GM18868 (cell line): ENCODE data around the gene WDPCP.
"Not testable (repeated sequence)": the region's sequence is repeated elsewhere in the genome, so short reads cannot be mapped to it uniquely, and the experiment has no call there.

ENCODE experiments used
- ATAC-seq: cut with Tn5 transposase; IDR thresholded peaks from one replicate; pipeline ENCODE4 v1.9.1; 2021; ENCODE audit warnings: mild to moderate bottlenecking, moderate library complexity; ENCODE audit not compliant: unreplicated experiment

The WDPCP gene, protein sequence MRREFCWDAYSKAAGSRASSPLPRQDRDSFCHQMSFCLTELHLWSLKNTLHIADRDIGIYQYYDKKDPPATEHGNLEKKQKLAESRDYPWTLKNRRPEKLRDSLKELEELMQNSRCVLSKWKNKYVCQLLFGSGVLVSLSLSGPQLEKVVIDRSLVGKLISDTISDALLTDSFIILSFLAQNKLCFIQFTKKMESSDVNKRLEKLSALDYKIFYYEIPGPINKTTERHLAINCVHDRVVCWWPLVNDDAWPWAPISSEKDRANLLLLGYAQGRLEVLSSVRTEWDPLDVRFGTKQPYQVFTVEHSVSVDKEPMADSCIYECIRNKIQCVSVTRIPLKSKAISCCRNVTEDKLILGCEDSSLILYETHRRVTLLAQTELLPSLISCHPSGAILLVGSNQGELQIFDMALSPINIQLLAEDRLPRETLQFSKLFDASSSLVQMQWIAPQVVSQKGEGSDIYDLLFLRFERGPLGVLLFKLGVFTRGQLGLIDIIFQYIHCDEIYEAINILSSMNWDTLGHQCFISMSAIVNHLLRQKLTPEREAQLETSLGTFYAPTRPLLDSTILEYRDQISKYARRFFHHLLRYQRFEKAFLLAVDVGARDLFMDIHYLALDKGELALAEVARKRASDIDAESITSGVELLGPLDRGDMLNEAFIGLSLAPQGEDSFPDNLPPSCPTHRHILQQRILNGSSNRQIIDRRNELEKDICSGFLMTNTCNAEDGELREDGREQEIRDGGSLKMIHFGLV

DNA sequence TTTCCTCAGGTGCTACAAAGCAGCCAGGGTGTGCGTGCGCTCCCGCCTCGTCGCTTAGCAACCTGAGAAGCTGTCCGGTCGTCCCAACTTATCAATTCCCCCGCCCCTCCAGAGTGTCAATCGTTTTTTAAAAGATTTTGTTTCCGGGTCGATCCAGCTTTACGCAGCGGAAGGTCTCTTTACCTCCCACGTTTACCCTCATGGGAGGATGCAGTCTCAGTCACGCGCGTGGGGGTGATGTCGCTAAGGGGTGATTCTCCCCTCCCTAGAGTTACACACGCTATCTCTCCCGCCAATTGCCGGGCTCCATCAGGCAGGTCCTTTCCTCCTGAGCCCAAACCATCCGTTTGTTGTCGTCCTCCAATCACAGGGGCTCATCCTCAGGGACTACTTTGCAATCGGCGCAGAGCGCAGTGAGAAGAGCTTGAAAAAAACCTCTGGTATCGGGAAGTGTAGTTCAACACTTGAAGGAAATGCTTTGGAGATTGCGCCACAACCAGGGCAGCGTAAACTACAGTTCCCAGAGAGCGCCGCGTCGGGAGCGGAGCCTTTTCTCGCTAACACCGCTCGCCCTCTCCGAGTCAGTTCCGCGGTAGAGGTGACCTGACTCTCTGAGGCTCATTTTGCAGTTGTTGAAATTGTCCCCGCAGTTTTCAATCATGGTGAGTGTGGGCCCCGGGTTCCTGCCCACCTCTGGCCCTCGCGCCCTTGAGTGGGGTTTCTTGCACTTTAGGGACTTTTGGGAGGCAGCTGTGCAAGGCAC lies at the start of gene WDPCP, which contains the start of gene MDH1:
Gene WDPCP, minus strand, starts transcription at position 93 of the 763 bp plus-strand sequence. CDS start 206 bp downstream, outside the sequence.
Gene MDH1, plus strand, starts transcription at position 579 of the 763 bp plus-strand sequence. Its CDS starts 81 bp downstream, at position 660.
- peak; percentile 84 for ATAC-seq

DNA sequence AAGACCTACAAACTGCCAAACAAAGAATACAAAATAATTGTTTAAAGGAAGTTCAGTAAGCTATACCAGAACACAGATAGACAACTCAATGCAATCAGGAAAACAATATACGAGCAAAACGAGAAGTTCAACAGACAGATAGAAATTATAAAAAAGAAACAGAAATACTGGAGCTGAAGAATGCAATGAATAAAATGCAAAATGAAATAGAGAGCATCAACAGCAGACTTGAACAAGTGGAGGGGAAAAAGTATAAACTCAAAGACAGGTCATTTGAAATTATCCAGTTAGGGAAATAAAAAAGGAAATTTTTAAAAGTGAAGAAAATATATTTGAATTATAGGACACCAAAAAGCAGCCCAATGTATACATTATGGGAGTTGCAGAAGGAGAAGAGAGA lies 44.1 kb upstream of the WDPCP start:
- no peak for ATAC-seq

DNA sequence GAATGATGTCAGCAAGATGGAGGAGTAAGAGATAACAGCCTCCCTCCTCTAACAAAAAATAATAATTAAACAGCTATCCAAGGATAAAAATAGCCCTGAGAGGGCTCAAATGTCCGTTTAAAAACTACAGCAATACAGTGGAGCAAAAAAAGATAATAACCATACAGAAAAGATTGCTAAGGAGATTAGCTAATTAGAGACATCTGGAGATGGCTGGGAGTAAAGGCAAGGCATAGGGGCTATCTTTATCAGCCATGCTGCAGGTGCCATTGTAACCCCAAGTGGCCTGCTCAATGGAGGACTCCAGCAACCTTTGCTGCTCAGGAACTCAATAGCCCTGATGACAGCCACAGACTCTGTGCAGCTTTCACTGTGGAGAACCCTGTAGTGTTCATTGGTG lies 43.2 kb upstream of the WDPCP start:
- ATAC-seq, result no peak

DNA sequence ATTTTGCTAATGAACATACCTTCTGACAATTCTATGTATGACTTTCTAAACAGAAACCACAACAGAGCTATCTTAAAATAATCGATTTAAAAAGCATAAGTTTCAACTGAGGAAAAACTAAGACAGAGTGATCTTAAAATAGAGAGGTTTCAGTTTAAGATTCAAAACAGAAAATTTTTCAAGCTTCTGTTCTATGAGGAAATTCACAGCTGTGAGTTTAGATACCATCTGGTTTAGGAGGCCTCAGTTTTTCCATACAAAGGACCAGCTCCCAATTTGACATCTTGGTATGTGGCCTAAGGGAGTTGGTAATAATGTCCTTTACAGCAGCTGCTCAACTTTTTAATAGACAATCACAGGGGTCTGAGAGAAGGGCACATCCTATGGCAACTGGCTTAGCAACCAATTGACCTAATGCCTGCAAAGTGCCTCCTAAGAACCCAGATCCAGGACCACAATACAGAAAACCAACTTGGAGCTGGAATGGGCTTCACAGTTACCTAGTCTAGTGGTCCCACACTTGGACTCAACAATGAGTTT lies 40.2 kb upstream of the WDPCP start:
- no peak for ATAC-seq

DNA sequence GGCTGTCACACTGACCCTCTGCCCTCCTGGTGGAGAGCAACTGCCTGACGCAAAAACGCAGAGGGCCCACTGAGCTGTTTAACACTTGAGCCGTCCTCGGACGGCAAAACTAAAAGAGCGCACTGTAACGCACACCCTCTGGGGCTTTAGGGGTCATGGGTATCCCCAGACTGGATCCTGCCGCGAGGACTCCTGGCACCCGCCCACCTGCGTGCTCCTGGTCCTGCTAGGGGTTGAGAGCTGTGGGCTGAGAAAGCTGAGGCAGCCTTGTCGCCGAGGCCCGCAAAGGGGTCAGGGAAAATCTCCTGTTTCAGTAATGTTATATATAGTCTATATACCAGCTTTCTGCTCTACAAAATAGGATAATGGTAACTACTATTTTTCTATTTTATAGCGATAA lies 39.6 kb upstream of the WDPCP start:
- no peak for ATAC-seq

DNA sequence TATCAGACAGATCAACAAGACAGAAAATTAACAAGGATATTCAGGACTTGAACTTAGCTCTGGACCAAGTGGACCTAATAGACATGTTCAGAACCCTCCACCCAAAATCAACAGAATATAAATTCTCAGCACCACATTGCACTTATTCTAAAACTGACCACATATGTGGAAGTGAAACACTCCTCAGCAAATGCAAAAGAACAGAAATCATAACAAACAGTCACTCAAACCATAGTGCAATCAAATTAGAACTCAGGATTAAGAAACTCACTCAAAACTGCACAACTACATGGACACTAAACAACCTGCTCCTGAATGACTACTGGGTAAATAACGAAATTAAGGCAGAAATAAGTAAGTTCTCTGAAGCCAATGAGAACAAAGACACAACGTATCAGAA lies 35.5 kb upstream of the WDPCP start:
- ATAC-seq, result not testable (repeated sequence)

DNA sequence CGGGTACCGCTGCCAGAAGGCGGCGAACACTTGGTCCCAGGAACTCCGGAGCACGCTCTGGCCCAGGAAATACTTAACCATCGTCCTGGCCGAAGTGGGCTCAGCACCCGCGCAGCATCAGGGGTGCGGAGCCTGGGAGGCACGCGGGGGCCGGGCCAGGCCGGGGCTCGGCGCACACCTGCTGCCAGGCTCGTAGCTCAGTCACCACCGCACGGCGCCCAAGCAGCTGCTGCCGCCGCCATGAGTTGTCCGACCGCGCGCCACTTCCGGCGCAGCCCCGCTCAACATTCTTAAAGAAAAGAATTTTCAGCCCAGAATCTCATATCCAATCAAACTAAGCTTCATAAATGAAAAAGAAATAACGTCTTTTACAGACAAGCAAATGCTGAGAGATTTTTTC lies 34.5 kb upstream of the WDPCP start:
- no peak for ATAC-seq

DNA sequence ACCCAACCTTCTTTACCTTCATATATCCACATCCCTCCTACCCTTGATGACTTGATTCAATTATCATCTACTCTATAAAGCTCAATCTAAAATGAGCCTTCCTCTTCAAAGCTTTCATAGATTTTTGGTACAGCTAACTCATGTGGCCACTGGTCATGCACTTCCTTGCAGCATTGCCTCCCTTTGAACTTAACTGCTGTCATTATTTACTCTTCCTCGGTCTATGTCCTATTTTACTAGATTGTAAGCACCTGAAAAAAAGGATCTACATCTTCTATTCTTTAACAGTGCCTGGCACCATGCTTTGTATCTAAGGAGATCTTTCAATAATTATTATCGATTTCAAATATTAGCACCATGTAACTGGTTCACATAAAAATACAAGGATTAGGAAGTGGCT lies 31.1 kb upstream of the WDPCP start:
- no peak for ATAC-seq

DNA sequence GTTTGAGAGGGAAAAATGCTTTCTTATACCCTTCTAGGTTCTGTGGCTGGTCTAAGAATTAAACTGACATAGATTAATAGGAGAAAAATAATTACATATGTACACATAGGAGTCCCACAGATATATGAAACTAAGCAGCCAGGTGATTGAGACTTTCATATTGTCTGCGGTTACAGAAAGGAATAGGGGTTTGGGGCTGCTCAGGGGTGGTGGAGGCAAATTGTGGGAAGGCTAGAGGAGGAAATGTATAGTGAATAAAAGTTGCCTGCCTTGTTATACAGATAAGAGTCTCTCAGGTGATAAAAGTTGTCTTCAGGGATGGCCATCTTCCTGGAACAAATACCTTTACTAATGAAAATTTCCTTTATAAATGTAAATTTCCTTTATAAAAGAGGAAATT lies 29.1 kb upstream of the WDPCP start:
- ATAC-seq, result no peak

DNA sequence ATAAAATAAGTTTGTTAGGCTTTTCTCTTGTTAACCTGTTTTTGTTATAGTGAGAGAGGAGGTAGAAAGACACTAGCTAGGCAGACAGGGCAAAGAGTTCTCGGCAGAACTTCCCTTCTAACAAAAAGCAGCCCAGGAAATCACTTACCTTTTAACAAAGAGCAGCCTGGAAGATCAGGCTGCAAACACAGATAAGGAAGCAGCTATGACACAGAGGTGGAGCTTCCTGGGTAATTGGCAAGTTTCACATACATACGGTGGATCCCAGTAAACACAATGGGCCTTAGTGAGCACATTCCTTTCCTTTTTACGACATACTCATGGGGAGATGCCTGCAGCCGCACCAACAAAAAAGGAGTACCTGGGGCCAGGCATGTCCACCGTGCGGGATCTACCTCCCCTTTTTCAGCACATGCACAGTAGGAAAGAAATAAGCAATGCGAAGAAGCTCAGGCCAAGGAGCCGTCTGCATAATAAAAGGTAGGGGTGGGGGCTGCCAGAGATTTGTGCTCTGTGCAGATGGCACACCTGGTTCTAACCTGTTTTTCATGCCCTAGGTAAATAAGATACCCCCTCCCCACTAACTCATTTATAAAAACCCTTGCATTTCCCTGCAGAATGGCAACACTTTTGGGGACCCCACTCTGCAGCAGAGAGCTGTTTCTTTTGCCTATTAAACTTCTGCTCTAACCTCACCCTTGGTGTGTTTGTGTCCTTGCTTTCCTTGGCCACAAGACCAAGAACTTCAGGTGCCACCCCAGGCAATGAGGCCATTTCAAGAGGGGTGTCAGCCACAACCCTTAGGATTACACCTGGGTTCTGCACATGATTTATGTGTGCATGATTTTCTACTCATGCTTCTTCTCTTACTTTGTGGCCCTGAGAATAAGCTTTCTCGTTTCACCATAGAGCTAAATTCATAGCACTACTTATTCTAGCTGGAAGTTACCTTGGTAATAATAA lies 27.0 kb upstream of the WDPCP start:
- ATAC-seq, result no peak

DNA sequence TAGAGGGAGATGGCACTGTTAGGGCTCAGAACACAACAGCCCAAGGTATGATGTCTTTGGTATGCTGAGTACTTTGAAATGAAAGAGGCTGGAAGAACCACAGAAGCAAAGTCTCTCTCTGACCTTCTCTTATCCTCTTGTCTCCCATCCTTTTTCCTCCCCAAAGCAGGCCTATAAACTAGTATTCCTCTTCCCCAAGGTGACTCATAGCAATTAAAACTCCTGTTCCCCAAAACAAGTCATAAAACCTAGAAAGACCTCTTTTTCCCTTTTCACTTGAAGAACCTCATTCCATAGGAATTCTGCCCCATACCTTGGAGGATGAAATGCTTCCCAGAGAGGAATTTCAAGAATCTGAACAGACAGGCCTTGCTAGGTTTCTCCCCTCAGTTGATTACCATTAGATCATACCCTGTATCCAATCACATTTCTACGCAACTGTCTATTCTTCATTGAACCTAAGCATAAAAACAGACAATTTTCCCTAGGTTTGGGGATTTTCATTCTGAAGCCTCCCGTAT lies 26.2 kb upstream of the WDPCP start:
- ATAC-seq, result no peak

DNA sequence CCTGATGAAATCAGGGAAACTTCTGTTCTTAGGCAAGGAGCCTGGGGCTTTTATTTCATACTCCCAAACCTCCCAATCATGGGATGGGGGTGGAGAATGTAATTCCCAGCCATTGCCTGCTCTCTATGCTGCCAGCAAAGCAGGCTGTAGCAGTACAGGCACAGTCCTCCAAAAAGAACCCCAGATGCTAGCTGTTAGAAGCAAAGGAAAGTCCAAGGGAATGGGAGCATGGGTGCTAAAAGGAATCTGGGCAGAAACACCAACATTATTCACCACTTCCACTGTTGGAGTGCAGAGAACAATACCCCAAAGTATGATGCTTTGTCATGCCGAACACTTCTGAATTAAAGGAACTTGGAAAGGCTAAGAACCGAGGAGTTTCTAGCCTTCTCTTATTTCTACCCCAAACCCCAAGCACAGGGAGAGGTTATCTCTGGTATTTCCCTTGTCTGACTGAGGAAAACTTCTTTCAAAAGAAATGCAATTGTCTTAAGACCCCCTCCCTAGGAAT lies 25.2 kb upstream of the WDPCP start:
- no peak for ATAC-seq

DNA sequence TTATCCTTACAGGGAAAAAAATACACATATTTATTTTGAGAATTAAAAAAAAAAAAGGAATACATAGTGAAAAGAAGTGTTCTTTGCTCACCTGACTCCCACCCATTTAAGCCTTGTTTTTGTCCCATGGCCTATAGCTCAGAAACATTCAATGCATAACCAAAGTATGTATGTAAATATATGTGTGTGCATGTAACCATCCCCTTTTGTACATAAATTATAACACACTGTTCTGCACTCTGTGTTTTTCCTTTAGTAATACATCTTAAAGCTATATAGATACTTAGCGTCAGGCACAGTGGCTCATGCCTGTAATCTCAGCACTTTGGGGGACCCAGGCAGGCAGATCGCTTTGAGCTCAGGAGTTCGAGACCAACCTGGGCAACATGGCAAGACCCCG lies 22.2 kb upstream of the WDPCP start:
- ATAC-seq, result no peak

DNA sequence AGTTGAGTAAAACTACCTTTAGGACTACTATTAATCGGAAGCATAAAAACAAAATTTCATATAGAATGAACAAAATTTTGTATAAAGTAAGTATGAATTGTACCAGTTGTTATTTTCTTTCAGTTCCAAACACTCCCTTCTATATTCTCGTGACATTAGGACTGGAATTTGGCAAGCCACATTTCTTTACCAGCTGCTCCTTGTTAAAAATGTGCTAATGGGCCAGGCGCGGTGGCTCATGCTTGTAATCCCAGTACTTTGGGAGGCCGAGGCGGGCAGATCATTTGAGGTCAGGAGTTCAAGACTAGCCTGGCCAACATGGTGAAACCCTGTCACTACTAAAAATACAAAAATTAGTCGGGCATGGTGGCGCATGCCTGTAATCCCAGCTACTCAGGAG lies 20.6 kb upstream of the WDPCP start:
- not testable (repeated sequence) for ATAC-seq

DNA sequence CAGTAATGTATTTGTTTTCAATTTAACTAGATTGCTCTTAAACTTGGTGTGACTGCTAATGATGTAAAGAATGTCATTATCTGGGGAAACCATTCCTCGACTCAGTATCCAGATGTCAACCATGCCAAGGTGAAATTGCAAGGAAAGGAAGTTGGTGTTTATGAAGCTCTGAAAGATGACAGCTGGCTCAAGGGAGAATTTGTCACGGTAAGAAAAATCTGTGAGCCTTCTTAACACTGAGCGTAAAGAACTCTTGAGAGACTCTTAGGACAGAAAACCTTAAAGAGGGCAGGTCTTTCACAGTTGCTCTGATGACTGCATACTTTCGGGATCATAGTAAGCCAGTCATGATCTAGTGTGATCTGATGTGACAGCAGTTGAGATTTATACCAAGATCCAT lies 16.4 kb upstream of the WDPCP start:
- no peak for ATAC-seq

DNA sequence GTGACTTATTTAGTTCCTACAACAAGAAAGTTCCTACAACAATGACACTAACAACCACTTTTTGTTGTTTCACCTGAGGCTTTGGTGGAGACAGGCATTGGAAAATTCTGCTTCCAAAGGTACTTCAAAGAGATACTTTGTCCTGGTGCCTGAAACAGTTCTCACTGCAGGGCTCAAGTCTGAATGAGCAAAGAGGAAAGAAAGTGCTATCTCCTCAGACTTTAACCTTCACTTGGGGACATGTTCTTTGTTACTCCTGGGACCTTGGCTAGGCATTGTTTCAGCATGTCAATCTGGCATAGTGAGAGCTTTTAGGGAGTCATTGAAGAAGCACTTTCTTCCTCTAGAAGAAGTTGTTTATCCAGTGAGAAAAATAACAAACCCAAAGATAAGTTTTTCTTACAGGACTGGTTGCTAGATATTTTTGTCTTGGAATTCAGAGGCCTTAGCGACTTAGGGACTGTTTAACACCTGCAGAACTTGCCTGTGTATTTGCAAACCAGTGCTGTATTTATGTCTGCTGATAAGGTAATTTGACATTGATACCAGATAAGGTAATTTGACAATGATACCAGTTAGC lies 12.7 kb upstream of the WDPCP start:
- no peak for ATAC-seq

DNA sequence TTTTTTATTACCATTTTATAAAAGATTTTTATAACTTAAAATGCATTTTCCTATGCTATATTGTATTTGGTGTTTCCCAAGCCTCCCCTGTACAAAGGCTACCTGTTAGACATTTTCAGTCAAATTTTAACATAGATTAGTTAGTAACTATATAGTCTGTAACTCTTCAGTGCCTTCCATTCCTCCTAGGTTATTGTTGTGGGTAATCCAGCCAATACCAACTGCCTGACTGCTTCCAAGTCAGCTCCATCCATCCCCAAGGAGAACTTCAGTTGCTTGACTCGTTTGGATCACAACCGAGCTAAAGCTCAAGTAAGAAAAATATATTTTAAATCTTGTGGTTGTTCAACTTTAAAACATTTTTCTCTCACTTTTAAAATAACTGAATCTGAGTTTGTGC lies 10.7 kb upstream of the WDPCP start:
- ATAC-seq, result no peak

DNA sequence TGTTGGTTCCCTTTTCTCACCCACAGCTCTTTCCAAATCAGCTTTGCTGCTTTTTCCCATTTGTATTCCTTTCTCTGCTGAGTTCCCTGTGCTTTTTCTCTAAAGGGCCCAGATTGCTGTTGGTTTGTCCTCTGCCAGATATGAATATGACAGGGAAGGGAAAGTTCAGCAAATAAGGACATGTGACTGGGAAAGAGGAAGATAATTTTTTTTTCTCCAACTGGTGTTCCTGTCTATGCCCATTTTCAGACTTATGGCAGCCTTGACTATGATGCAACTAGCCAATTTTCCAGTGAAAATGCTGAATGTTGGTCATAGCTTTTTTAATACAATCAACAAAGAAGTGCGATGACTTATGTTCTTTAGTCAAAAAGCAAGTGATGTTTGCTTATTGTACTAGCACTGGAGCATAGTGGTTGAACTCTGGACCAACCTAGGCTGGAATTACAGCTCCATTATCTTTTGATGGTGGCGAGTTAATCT lies 8.2 kb upstream of the WDPCP start:
- ATAC-seq, result no peak

DNA sequence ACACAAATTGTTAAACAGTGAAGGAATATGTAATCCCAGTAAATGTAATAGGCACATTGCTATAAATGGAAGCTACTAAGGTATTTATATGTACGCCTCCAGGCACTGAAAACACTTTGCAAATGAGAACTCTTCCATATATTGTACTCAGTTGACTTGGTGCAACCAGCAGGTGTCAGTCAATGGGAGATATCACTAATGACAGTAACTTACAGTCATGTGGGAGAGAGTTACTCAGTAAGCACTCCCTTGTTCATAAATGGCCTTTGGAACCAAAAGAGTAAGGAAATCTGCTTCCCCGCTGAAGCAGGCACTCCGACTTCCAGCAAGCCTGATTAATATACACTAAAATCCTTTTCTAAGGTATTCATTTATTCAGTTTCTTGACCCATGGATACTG lies 6.4 kb upstream of the WDPCP start:
- no peak for ATAC-seq
